Gastrocnemius medialis (tissue), 4 donors: ENCODE measurements around the gene SH3BP5. TPM values are rescaled to one million over a fixed set of nuclear protein-coding genes. Genes with fewer than 3 reads are reported as not detected.

ENCODE experiments used
- ATAC-seq, 2 donors: fragments of 150-250 bp; one replicate each; pipeline ENCODE4 v1.9.1; 2016
- DNase-seq, 2 donors: peaks; one replicate each; pipeline ENCODE4 v3.0.0-alpha.2; 2019
- H3K27ac ChIP-seq, 4 donors: fragments of 200-600 bp; sonication (generic); 1 replicate in 1 of 4; 2 replicates in 3 of 4; pipeline ENCODE4 v1.5.1; 2016 to 2018; ENCODE audit warnings: mild to moderate bottlenecking in 2 of 4, moderate library complexity in 1 of 4
- H3K27me3 ChIP-seq, 3 donors: fragments of 200-600 bp; sonication (generic) in 2 of 3; 1 replicate in 1 of 3; 2 replicates in 2 of 3; pipeline versions ENCODE4 v1.5.1 to v1.6.0; 2016 to 2019; ENCODE audit warnings: mild to moderate bottlenecking in 1 of 3, moderate library complexity in 1 of 3
- H3K36me3 ChIP-seq, 2 donors: fragments of 200-600 bp; sonication (generic) in 1 of 2; one replicate each; pipeline ENCODE4 v1.5.1; 2017 to 2018
- H3K4me1 ChIP-seq, 2 donors: fragments of 200-600 bp; sonication (generic) in 1 of 2; one replicate each; pipeline ENCODE4 v1.5.1; 2016 to 2017; ENCODE audit warnings: mild to moderate bottlenecking in 2 of 2
- H3K4me3 ChIP-seq, 4 donors: fragments of 200-600 bp; sonication (generic) in 3 of 4; 1 replicate in 1 of 4; 2 replicates in 3 of 4; pipeline ENCODE4 v1.5.1; 2016 to 2019; ENCODE audit warnings: mild to moderate bottlenecking in 2 of 4
- H3K9me3 ChIP-seq, 3 donors: fragments of 200-600 bp; sonication (generic) in 2 of 3; 1 replicate in 1 of 3; 2 replicates in 2 of 3; pipeline ENCODE4 v1.5.1; 2016 to 2019
- CTCF ChIP-seq, 5 experiments: fragments of 450-650 bp in 3 of 5; fragments of 200-600 bp in 2 of 5; sonication (generic) in 2 of 5; IDR thresholded peaks in 4 of 5; conservative IDR thresholded peaks in 1 of 5; 1 replicate in 4 of 5; 2 replicates in 1 of 5; pipeline ENCODE4 v1.5.1; 2016 to 2019; ENCODE audit warnings: antibody characterized with exemption in 5 of 5, mild to moderate bottlenecking in 3 of 5, moderate library complexity in 3 of 5
- POLR2A ChIP-seq, 2 donors: fragments of 450-650 bp; IDR thresholded peaks; one replicate each; pipeline ENCODE4 v1.6.1; 2017; ENCODE audit warnings: antibody characterized with exemption in 2 of 2, mild to moderate bottlenecking in 2 of 2, moderate library complexity in 2 of 2
- in situ Hi-C, 4 donors: fragments of 200-750 bp; cut with MboI; loops; one replicate each; pipeline versions ENCODE4 v1.15.0 to v1.8.0; 2017; ENCODE audit warnings: low sequenced_read_pairs in 4 of 4
- intact Hi-C: fragments of 100-400 bp; cut with DNase I; formaldehyde crosslinking; loops from one replicate; pipeline ENCODE4 v1.15.1; 2023; ENCODE audit warnings: low total_unique reads
- total RNA-seq, 4 donors: library from RNA; depleted of rRNA; stranded (reverse); fragments of >200 nt; gene quantifications; one replicate each; pipeline versions ENCODE4 v1.1.0 to v1.2.3, GENCODE V29; 2016

Gene SH3BP5
- total RNA-seq, 4 donors from 2014 or later: 31.5 to 111 (median 75.5) TPM

DNA sequence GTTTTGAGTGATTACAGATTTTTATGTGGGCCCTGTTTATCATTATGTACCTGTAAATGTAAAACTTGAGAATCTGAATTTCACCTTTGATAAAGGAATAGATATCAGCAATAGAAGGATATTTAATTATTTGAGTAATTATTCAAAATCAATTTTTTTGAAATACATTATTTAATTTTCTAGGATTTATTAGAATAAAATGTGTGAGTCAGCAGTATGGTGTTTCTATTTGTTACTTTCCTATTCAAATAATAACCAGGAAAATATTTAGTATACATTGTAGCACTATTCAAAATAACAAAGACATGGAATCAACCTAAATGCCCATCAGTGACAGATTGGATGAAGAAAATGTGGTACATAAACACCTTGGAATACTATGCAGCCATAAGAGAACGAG lies 104.2 kb downstream of the SH3BP5 start:
- Histone ChIP-seq H3K27ac (no peak overlapping the region), H3K4me3 (no peak overlapping the region), H3K9me3 (no peaks in the 10 kb centered on the region), H3K36me3 (peaks cover 0 to 79% of the 10 kb centered on the region in 2 donors), H3K4me1 (no peaks in the 10 kb centered on the region), H3K27me3 (no peaks in the 10 kb centered on the region)
- TF ChIP-seq POLR2A (IDR thresholded peaks at IDR 0.05) (no peak), CTCF (IDR thresholded peaks at IDR 0.05 in 4 of 5, conservative IDR thresholded peaks at IDR 0.05 in 1 of 5) (no peak)
- intact Hi-C loops (loop anchor here (10.0 kb wide), 1 partner anchor 357 kb away; no protein-coding TSS in a partner anchor), in situ Hi-C loops (no loop called here)
- no peak for ATAC-seq
- no peak for DNase-seq

DNA sequence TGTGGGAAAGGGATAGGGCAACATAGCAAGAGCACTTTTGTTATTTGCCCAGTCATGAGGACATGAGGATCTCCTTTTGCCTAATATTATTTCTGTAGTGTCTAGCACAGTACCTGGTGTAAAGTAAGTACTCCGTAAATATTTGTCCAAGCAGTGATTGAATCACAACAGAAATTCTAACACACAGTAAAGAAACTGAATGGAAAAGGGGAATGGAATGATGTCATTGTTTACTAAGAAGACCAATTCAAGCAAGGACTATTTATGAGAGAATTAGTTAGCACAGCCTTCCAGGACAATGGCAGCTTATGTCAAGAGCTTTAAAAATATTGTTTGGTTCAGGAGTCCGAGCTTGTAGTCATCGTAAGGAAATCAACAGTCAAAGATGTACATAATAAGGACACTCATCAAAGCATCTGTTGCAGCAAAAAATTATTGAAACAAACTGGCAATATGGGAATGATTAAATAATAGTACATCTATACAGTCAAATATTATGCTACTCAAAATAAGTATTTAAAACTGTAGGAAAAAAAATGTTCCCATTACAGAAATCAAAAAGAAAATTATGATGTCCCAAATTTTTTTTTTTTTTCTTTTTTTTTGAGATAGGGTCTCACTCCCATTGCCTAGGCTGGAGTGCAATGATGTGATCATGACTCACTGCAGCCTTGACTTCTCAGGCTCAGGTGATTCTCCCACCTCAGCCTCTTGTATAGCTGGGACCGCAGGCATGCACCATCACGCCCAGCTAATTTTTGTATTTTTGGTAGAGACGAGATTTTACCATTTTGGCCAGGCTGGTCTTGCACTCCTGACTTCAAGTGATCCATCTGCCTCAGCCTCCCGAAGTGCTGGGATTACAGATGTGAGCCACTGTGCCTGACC lies 108.5 kb downstream of the SH3BP5 start:
- in situ Hi-C loops (loop anchor here in 3 of 4 donors (25.0 kb wide), 2 partner anchors 287 to 338 kb away; partner anchors contain the start of gene NR2C2 (in 2 of the 3)), intact Hi-C loops (loop anchor here (10.0 kb wide), 1 partner anchor 361 kb away; no protein-coding TSS in a partner anchor)
- no peak overlapping the region for H3K4me3 ChIP-seq
- ATAC-seq (no peak), DNase-seq (no peak)
- no peaks in the 10 kb centered on the region for H3K9me3 ChIP-seq
- TF ChIP-seq CTCF (IDR thresholded peaks at IDR 0.05 in 4 of 5, conservative IDR thresholded peaks at IDR 0.05 in 1 of 5): no peak
- TF ChIP-seq POLR2A (IDR thresholded peaks at IDR 0.05): no peak
- H3K36me3 ChIP-seq: peaks cover 0 to 84% of the 10 kb centered on the region in 2 donors
- peaks cover 11 to 22% of the 10 kb centered on the region in 2 donors for H3K4me1 ChIP-seq
- H3K27ac ChIP-seq: no peak overlapping the region
- no peaks in the 10 kb centered on the region for H3K27me3 ChIP-seq

DNA sequence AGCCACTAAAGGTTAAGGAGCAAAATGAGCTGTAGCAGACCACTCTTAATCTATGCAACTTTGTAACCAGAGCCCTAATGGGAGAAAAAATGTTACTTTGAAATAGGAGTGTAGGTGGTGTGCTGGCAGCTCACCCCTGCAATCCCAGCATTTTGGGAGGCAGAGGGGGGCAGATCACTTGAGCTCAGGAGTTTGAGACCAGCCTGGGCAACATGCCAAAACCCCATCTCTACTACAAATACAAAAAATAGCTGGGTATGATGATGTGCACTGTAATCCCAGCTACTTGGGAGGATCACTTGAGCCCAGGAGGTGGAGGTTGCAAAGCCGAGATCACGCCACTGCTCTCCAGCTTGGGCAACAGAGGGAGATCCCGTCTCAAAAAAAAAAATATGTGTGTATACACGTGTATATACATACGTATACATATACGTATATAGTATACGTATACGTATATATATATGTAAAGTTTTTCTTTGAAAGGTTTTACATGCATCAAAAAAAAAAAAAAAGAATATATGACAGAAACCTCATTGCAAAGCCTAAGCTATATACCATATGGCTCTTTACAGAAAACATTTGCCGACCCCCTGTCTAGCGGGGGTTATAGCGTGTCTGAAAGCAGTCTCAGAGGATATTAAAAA lies 110.7 kb downstream of the SH3BP5 start:
- H3K36me3 ChIP-seq: peaks cover 0 to 92% of the 10 kb centered on the region in 2 donors
- no peak for TF ChIP-seq CTCF (IDR thresholded peaks at IDR 0.05 in 4 of 5, conservative IDR thresholded peaks at IDR 0.05 in 1 of 5)
- no peak for TF ChIP-seq POLR2A (IDR thresholded peaks at IDR 0.05)
- H3K4me1 ChIP-seq: peaks cover 23 to 44% of the 10 kb centered on the region in 2 donors
- H3K27me3 ChIP-seq: no peaks in the 10 kb centered on the region
- no peak overlapping the region for H3K27ac ChIP-seq
- intact Hi-C loops: loop anchor here (10.0 kb wide), 1 partner anchor 363 kb away; no protein-coding TSS in a partner anchor
- DNase-seq: no peak
- H3K9me3 ChIP-seq: no peaks in the 10 kb centered on the region
- in situ Hi-C loops: loop anchor here in 3 of 4 donors (25.0 kb wide), 2 partner anchors 284 to 341 kb away; partner anchors contain the start of gene NR2C2 (in 2 of the 3)
- H3K4me3 ChIP-seq: no peak overlapping the region
- no peak for ATAC-seq

GRCh38 chr3:15220661-15221060 lies 111.7 kb downstream of the SH3BP5 start:
- H3K36me3 ChIP-seq: peaks cover 0 to 94% of the 10 kb centered on the region in 2 donors
- H3K27ac ChIP-seq: peak overlapping the region in 1 of 4 donors; percentile 59
- no peaks in the 10 kb centered on the region for H3K9me3 ChIP-seq
- TF ChIP-seq CTCF (IDR thresholded peaks at IDR 0.05 in 4 of 5, conservative IDR thresholded peaks at IDR 0.05 in 1 of 5) (no peak), POLR2A (IDR thresholded peaks at IDR 0.05) (no peak)
- DNase-seq (peak in 1 of 2 donors; percentile 34), ATAC-seq (peak; percentile 39 to 91)
- no peaks in the 10 kb centered on the region for H3K27me3 ChIP-seq
- H3K4me3 ChIP-seq: no peak overlapping the region
- intact Hi-C loops: loop anchor here (10.0 kb wide), 1 partner anchor 364 kb away; no protein-coding TSS in a partner anchor
- in situ Hi-C loops: loop anchor here in 3 of 4 donors (25.0 kb wide), 2 partner anchors 283 to 342 kb away; partner anchors contain the start of gene NR2C2 (in 2 of the 3)
- H3K4me1 ChIP-seq: peaks cover 29 to 50% of the 10 kb centered on the region in 2 donors
